ENCODE results near the gene SURF1.

DNA sequence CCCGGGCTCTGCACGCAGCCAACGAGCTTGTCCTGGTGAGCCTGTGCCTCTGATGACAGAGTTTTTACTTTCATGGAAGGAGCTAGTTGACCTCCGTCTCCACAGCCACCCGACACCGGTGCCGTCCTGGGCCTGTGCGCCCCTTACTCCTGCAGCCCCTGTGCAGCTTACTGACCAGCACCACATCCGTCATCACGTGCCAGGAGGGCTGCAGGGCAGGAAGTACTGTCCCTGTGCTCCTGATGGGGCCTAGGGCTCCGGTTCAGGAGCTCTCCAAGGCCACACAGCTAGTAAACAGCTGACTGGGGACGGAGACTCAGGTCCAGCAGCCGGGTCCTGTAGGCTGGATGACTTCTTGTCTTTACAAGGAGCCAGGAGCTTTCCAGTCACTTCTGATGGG is 30.1 kb upstream of the SURF1 start:
- no peak for TF ChIP-seq POLR2A (IDR thresholded peaks at IDR 0.05; ENCODE audit: low read depth, low read length)
- no peak for TF ChIP-seq TAF1 (IDR thresholded peaks at IDR 0.05; ENCODE audit: borderline replicate concordance, low read depth, low read length)
